GM21576 (cell line): ENCODE data around the gene ACOX1.

Source experiments
- ATAC-seq: cut with Tn5 transposase; IDR thresholded peaks from one replicate; pipeline ENCODE4 v1.9.1; 2021; ENCODE audit warnings: mild to moderate bottlenecking, moderate library complexity; ENCODE audit not compliant: unreplicated experiment

Gene ACOX1

DNA sequence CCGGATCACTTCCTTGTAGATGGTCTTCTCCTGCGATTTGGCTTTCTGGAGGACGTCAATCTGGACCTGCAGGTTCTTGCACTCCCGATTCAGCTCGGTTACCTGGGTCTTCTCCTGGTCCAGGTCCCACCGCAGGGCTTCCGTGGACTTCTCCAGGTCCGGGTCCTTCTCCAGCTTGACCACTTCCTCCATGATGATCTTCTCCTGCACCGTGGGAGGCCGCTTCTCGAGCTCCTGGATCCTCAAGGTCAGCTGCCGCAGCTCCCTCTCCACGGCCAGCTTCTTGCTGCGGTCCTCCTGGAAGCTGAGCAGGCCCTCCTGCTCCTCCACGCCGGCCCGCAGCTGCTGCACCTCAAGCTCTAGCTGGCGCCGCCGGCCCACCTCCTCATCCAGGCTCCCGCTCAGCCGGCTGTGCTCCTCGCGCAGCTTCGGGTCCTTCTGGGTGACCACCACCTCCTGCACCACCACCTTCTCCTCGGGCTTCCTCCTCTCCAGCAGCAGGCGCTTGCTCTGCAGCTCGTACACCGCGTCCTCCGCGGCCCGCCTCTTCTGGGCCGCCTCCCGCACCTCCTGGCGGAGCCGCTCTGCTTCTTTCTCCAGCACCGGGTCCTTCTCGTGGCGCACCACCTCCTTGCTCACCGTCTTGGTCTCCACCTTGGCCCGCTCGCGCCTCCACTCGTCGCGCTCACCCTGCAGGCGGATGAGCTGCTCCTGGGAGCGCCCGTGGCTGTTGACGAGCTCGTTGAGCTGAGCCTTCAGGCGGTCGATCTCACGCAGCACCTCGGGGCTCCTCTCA lies 29.9 kb upstream of the ACOX1 start:
- no peak for ATAC-seq

DNA sequence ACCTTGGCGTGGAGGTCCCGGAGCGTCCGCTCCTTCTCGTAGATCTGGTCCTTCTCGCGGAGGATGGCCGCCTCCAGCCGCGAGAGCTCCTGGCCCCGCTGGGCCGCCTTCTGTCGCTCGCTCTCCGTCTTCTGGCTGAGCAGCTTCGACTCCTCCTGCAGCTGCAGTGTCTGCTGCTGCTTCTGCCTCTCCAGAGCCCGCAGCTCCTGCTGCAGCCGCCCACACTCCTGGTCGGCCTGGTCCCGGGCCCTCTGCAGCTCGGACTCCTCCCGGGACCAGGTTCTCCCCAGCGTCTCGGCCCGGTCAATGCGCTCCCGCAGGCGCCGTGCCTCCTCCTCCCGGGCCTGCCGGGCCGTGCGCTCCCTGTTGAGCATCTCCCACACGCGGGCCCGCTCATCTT lies 29.2 kb upstream of the ACOX1 start:
- no peak for ATAC-seq

GRCh38 chr17:76007850-76008165 lies 28.8 kb upstream of the ACOX1 start:
- ATAC-seq, result no peak

GRCh38 chr17:76007131-76007849 lies 28.3 kb upstream of the ACOX1 start:
- no peak for ATAC-seq

DNA sequence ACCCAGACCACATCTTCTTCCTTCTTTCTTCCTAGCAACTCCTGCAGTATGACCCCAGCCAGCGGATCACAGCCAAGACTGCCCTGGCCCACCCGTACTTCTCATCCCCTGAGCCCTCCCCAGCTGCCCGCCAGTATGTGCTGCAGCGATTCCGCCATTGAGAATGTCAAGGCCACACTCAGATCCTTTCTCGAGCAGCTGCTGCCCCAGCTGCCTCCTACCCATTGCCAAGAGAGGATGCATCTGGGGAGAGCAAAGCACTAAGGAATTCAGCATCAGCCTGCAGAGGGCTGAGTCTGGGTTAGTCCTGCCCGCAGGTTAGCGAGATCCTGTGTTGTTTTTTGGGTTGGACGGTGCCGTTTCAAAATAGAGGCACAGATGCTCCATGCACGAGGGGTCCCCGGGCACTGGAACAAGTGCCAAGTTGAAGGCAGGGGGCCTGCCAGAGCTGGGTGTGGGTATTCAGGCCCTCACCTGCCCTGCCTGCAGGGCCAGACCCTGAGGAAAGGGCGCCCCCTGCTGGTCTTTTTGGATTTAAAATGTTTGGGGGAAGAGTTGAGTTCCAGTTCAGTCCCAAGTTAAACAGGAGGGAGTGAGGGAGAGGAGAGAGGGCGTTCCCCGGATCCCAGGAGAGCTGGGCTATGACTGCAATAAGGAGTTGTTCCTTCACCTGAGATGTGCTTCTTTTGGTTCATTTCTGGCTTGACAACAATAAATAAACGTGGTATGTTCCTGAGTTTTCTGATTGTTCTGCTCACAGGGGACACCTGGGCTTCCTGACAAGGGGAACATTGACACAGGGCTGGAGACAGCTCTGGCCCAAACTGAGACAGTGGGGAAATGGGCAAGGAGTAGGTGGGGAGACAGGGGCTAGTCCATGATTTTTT lies 26.5 kb upstream of the ACOX1 start:
- no peak for ATAC-seq

- no peak for ATAC-seq
These were observed 25.8 kb upstream of the ACOX1 start for GRCh38 chr17:76004750-76005262.

DNA sequence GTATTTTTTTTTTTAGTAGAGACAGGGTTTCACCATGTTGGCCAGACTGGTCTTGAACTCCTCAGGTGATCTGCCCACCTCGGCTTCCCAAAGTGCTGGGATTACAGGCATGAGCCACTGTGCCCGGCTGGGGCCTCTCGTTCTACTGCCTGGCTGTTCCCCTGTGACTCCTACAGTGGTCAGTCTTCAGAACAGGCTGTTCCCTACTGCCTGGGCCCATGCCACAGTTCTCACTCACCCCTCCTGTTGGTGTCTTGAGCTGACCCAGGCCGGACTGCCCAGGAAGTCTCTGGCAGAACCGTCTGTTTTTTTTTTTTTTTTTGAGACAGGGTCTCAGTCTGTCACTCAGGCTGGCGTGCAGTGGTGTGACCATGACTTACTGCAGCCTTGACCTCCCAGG lies 24.9 kb upstream of the ACOX1 start:
- ATAC-seq, result no peak

DNA sequence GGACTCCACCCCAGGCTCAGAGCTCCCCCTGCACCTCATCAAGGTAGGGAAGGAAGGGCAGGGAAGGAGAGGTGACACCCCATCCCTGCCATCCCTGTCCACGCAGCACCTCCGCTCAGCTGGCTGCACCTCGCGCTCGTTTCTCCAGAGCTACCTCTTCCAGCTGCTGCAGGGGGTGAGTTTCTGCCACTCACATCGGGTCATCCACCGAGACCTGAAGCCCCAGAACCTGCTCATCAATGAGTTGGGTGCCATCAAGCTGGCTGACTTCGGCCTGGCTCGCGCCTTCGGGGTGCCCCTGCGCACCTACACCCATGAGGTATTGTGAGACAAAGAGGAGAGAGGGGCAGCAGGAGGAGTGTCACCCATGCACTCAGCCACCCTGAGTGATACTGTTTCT lies 23.1 kb upstream of the ACOX1 start:
- no peak for ATAC-seq

DNA sequence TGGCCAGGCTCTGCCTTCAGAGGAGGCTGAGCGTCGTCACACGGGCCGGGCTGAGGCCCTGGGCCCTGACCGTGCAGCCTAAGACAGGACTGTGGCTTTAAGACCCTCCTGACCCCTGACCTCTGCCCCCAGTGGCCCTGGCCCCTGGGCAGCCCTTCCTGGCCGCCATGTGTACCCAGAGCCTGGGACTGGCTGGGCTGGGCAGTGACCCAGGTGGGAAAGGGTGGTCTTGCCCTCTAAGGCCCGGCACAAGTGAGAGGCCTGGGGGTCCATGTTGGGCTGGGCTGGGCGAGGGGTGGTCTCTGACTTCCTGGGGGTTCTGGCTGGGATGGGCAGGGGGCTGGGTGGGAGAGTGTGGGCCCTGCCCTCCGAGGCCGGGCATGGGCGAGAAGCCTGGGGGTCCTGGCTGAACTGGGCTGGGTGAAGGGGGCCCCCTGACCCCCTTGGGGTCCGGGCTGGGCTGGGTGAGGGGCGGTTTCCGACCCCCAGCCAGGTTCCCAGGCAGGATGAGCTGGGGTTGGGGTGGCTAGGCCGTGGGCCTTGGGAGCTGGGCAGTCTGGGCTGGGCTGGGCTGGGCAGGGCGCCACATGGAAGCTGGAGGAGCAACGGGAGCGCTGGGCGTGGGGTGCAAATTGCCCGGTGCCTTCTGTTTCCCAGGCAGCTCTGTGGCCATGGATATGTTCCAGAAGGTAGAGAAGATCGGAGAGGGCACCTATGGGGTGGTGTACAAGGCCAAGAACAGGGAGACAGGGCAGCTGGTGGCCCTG lies 22.0 kb upstream of the ACOX1 start, which contains the start of gene CDK3:
Gene CDK3, plus strand, starts transcription at position 101 of the 767 bp plus-strand sequence. Its CDS starts 571 bp downstream, at position 672.
- ATAC-seq, result no peak

DNA sequence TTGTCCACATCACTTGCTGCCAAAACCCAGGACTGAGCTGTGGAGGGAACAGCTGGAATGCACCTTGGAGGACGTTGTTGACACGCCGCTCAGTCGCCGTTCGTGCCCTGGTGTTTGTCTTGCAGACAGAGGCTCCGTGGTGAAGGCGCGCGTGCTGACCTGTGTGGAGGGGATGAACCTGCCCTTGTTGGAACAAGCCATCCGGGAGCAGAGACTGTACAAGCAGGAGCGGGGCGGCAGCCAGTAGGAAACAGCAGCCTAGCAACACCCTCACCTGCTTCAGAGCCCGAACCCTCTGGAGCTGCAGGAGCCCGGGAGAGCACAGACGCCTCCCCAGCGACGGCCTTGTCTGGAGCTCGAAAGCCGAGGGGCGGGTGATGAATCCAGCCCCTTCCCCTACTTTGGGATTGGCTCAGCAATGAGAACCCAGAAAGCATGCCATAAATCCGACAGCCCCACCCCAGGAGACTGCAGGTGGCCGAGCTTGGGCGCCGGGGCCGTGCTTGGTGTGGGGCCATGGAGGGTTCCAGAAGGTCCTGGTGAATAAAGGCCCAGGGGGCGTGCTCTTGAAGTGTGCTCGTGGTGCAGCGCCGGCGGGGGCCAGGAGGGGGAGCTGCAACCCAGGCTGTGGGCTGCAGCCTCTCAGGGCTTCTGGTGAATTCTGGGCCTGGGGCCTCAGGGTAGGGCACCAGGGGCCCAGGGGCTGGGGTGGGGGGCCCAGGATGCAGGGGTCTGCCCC lies 21.2 kb upstream of the ACOX1 start:
- no peak for ATAC-seq

GRCh38 chr17:75998327-75998795 lies 19.4 kb upstream of the ACOX1 start:
- ATAC-seq, result no peak

DNA sequence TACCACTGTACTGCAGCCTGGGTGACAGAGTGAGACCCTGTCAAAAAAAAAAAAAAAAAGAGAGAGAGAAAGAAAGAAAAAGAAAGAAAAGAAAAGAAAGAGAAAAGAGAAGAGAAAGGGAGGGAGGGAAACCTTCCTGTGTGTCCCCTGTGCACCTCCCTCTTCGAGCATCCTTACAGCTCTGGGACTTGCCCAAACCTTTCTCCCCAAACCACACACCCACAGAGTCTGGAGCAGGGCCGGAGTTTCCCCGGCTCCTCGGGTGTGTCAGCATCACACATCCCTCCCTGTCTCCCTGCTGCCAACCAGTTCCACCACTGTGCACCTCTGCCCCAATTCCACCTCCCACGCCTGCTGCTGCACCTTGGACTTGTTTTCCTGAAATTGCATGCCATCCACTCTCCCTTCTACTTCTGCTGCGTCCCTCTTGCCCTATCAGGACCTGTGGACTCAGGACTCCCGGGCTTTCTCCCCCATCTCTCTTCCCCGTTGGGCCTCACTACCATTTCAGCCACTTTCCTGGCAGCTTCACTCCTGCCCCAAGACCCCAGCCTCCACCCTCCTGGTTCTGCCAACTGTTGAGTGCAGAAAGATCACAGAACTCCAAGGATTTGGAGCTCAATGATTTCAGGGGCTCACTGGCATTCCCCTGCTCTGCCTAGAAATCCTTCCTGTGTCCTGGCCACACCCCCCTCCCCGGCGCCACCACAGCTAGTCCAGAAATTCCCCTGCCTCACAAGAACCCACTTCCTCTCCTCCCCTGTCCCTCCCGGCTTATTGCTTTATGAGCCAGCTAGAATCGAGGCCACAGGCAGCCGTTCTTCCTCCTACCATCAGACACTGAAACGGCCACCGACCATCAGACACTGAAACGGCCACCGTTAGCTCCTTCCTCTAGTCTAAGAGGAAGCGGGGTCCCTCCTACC lies 18.0 kb upstream of the ACOX1 start:
- no peak for ATAC-seq

- no peak for ATAC-seq
These were observed 16.5 kb upstream of the ACOX1 start for GRCh38 chr17:75995385-75995925.

DNA sequence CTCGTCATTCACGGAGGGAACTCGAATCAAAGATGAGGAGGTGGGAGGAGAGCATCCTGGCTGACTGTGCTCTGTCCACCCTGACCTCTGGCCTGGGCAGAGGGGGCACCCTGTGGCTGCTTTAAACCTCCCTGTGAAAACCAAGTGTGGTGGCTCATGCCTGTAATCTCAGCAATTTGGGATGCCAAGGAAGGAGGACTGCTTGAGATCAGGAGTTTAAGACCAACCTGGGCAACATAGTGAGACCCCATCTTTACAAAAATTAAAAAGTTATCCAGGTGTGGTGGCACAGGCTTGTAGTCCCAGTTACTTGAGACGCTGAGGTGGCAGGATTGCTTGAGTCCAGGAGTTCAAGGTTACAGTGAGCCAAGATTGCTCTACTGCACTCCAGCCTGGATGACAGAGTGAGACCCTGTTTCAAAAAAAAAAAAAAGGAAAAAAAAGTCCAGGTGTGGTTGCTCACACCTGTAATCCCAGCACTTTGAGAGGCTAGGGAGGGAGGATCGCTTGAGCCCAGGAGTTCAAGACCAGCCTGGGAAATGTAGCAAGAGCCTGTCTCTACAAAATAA lies 15.9 kb upstream of the ACOX1 start:
- ATAC-seq, result no peak

GRCh38 chr17:75991396-75991795 lies 12.4 kb upstream of the ACOX1 start:
- no peak for ATAC-seq

DNA sequence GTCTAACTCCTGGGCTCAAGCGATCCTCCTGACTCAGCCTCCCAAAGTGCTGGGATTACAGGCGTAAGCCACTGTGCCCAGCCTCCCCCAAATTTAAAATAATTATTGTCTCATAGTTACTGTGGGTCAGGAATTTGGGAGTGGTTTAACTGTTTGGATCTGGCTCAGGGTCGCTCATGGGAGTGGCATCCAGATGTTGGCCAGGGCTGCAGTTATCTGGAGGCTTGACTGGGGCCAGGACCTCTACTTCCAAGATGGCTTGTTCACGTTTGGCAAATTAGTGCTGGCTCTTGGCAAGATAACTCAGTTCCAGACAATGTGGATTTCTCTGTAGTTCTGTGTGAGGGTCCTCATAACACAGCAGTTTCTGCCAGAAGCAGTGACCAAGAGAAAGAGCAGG lies 8.1 kb upstream of the ACOX1 start:
- ATAC-seq, result no peak

DNA sequence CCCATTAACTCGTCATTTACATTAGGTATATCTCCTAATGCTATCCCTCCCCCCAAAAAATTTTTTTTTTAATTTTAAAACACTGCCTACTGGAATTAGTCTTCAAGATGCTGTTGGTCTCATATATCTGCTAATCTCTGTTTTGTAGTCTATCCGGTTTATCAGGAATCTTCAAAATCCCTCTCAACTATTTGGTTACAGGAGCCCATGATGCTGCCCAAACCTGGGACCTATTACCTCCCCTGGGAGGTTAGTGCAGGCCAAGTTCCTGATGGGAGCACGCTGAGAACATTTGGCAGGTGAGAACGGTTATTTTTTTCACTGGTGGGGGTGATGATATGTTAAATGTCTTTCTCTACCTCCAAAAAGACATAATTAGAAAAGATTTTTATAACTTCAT lies 7.0 kb upstream of the ACOX1 start:
- ATAC-seq, result no peak
